GM23248 (cell line): ENCODE results near the gene CUX1.

Source experiments
- EZH2 ChIP-seq: fragments of 200-600 bp; sonication (generic); IDR thresholded peaks from 2 replicates; pipeline ENCODE4 v1.6.1; 2018; ENCODE audit warnings: antibody characterized with exemption, mild to moderate bottlenecking; ENCODE audit not compliant: insufficient read depth, poor library complexity, severe bottlenecking
- EZH2phosphoT487 ChIP-seq: fragments of 200-600 bp; sonication (generic); IDR thresholded peaks from 2 replicates; pipeline ENCODE4 v1.6.1; 2018; ENCODE audit warnings: antibody characterized with exemption, moderate library complexity, mild to moderate bottlenecking, low read depth; ENCODE audit not compliant: insufficient read depth

- TF ChIP-seq EZH2 (no peak), EZH2phosphoT487 (no peak)
Measured at GRCh38 chr7:102140952-102141370, 323.5 kb downstream of the CUX1 start.
